H1 (cell line): ENCODE results near the gene DOLK. TPM values are rescaled to one million over a fixed set of nuclear protein-coding genes. Genes with fewer than 3 reads are reported as not detected.

Source experiments
- EP300 ChIP-seq, 2 experiments: IDR thresholded peaks; 1 replicate in 1 of 2; 2 replicates in 1 of 2; pipeline ENCODE4 v1.6.1; 2011 to 2012; ENCODE audit warnings: low read depth in 2 of 2, low read length in 2 of 2, mild to moderate bottlenecking in 2 of 2, borderline replicate concordance in 1 of 2, inconsistent platforms in 1 of 2, moderate library complexity in 1 of 2
- PHF8 ChIP-seq: fragments of 200-600 bp; sonication (generic); conservative IDR thresholded peaks from 2 replicates; pipeline ENCODE4 v1.7.1; 2012; ENCODE audit warnings: low read depth, mild to moderate bottlenecking, inconsistent platforms, low read length, moderate library complexity
- SIN3A ChIP-seq, 2 experiments: IDR thresholded peaks in 1 of 2; conservative IDR thresholded peaks in 1 of 2; 2 replicates each; pipeline ENCODE4 v1.6.1; 2011 to 2012; ENCODE audit warnings: low read length in 2 of 2, improper control_type of control experiment in 1 of 2, low read depth in 1 of 2, mild to moderate bottlenecking in 1 of 2
- TBP ChIP-seq: IDR thresholded peaks from 2 replicates; pipeline ENCODE4 v1.6.1; 2011; ENCODE audit warnings: low read depth, low read length, improper control_type of control experiment
- ZNF274 ChIP-seq: IDR thresholded peaks from 2 replicates; pipeline ENCODE4 v1.7.0; 2012; ENCODE audit warnings: low read length, borderline replicate concordance; ENCODE audit errors: extremely low read depth
- polyA plus RNA-seq, 7 experiments: library from polyadenylated mRNA; depleted of rRNA in 3 of 7; stranded (reverse) in 5 of 7; unstranded in 2 of 7; fragments of >200 nt in 5 of 7; fragments of 200-250 nt in 2 of 7; gene quantifications; 1 replicate in 5 of 7; 2 replicates in 1 of 7; 4 replicates in 1 of 7; pipeline versions ENCODE4 v1.2.1 to v1.2.3, GENCODE V29; 2011 to 2013; ENCODE audit warnings: missing spikeins in 2 of 7, mixed read lengths in 2 of 7
- total RNA-seq: library from RNA; stranded (reverse); fragmentation: NEBNext Ultra II Directional; extraction: Animal tissue kit (Norgen Biotek cat#: 25700); gene quantifications from 2 replicates; pipeline ENCODE4 v1.2.1, GENCODE V29; 2021

The DOLK gene
- total and polyA plus RNA-seq, 2 of the 8 experiments (the other 6 are each of a cell fraction or from before 2014, with no cell fraction given), result 17.2 to 44.3 TPM

DNA sequence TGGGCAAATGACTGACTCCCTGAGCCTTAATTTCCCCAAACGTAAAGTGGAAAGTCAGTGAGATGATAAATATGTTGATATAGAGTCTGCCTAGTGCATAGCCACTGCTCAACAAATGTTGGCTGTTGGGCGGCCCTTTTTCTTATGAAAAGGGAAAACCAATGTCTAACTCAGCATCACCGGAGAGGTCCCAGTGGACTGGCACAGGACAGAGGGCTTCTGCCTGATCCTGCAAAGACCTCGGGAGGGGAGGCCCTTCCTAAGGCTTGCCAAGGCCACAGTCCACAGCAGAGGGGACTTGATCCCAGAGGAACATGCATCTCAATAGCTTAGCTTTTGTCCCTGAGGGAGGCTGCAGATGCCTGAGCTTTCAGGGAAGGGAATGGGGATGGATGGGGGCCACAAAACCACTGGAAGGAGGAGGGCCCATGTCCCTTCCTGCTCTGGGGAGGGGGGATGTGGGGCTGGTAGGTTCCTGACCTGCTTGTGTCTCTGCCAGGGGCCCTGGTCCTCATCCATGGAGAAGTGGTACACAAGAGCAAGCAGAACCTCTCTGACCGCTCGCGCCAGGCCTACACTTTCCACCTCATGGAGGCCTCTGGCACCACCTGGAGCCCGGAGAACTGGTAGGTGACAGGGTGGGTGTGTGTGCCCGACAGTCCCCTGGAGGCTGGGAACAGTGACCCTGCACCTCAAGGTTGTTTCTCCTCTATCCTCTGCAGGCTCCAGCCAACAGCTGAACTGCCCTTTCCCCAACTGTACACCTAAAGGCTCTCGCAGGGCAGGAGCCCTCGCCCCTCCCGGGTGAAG, 6.3 kb downstream of the DOLK start (continued):
- TF ChIP-seq PHF8, result no peak
- no peak for TF ChIP-seq ZNF274
- no peak for TF ChIP-seq EP300 (IDR thresholded peaks at IDR 0.05; ENCODE audit: borderline replicate concordance in 1 of 2, low read depth in 2 of 2, low read length in 2 of 2)
- no peak for TF ChIP-seq TBP
- no peak for TF ChIP-seq SIN3A (conservative IDR thresholded peaks at IDR 0.05 in 1 of 2, IDR thresholded peaks at IDR 0.05 in 1 of 2; ENCODE audit: low read depth in 1 of 2, low read length in 2 of 2)
